IMR-90 (cell line): ENCODE measurements around the gene HEYL. TPM values are rescaled to one million over a fixed set of nuclear protein-coding genes. Genes with fewer than 3 reads are reported as not detected.
"Not testable (repeated sequence)": the region's sequence is repeated elsewhere in the genome, so short reads cannot be mapped to it uniquely, and the experiment has no call there.

Experiments used
- ATAC-seq: fragments of 200-7000 bp; cut with Tn5 transposase; 2 replicates; pipeline ENCODE4 v1.9.1; 2020; ENCODE audit warnings: low read depth, mild to moderate bottlenecking, moderate library complexity
- BruUV-seq: library from RNA; stranded (reverse); fragments of 400-500 nt; replicated peaks from 2 replicates; lab custom pipeline; 2021; lab: Mats Ljungman, UMichigan
- CTCF ChIA-PET: fragments of 300-600 bp; formaldehyde crosslinking; extraction: SDS; loops from one replicate; lab custom pipeline; 2021; ENCODE audit warnings: antibody characterized with exemption; lab: Yijun Ruan, JAX
- POLR2A ChIA-PET: fragments of 300-600 bp; sonication (Branson Sonifier 250); formaldehyde crosslinking; loops from one replicate; lab custom pipeline; 2022; ENCODE audit warnings: antibody characterized with exemption; ENCODE audit not compliant: unreplicated experiment; lab: Charles Lee
- DNase-seq: peaks from one replicate; pipeline ENCODE4 v3.0.0; 2013
- H2AFZ ChIP-seq: replicated peaks from 2 replicates; pipeline ENCODE3; 2013; ENCODE audit warnings: low read length, mild to moderate bottlenecking; ENCODE audit not compliant: poor library complexity
- H2AK5ac ChIP-seq: 2 replicates; pipeline ENCODE4 v1.6.1; 2013; ENCODE audit warnings: low read depth, low read length, inconsistent platforms
- H2AK9ac ChIP-seq: replicated peaks from 2 replicates; pipeline ENCODE3; 2013; ENCODE audit warnings: mild to moderate bottlenecking, low read depth, low read length, moderate library complexity; ENCODE audit not compliant: poor library complexity
- H2BK120ac ChIP-seq: 2 replicates; pipeline ENCODE4 v1.6.1; 2013; ENCODE audit warnings: low read depth, low read length, inconsistent platforms
- H2BK15ac ChIP-seq: 3 replicates; pipeline ENCODE4 v1.6.1; 2013; ENCODE audit warnings: low read depth, low read length, inconsistent platforms
- H2BK20ac ChIP-seq: 2 replicates; pipeline ENCODE4 v1.6.1; 2013; ENCODE audit warnings: low read depth, mild to moderate bottlenecking, inconsistent platforms, low read length, moderate library complexity
- H2BK5ac ChIP-seq: 2 replicates; pipeline ENCODE4 v1.6.1; 2013; ENCODE audit warnings: mild to moderate bottlenecking, low read depth, low read length, inconsistent platforms; ENCODE audit not compliant: poor library complexity, severe bottlenecking
- H3K14ac ChIP-seq: replicated peaks from 2 replicates; pipeline ENCODE4 v1.6.1; 2013; ENCODE audit warnings: low read depth, low read length, inconsistent platforms
- H3K18ac ChIP-seq: 2 replicates; pipeline ENCODE4 v1.6.1; 2013; ENCODE audit warnings: low read depth, low read length, control low read depth
- H3K23ac ChIP-seq: 2 replicates; pipeline ENCODE4 v1.6.1; 2013; ENCODE audit warnings: low read depth, low read length, inconsistent platforms
- H3K27ac ChIP-seq: 2 replicates; pipeline ENCODE4 v1.5.1; 2013; ENCODE audit warnings: mild to moderate bottlenecking, control low read depth, low read length; ENCODE audit not compliant: insufficient read depth
- H3K27me3 ChIP-seq: 2 replicates; pipeline ENCODE4 v1.6.1; 2013; ENCODE audit warnings: low read length; ENCODE audit not compliant: control insufficient read depth, insufficient read depth
- H3K36me3 ChIP-seq: 2 replicates; pipeline ENCODE4 v1.6.1; 2013; ENCODE audit warnings: low read length, mixed read lengths; ENCODE audit not compliant: control insufficient read depth, insufficient read depth
- H3K4ac ChIP-seq: 2 replicates; pipeline ENCODE4 v1.6.1; 2013; ENCODE audit warnings: low read depth, low read length, inconsistent platforms
- H3K4me1 ChIP-seq: 2 replicates; pipeline ENCODE4 v1.6.1; 2013; ENCODE audit warnings: low read length, mixed read lengths; ENCODE audit not compliant: control insufficient read depth, insufficient read depth
- H3K4me2 ChIP-seq: 2 replicates; pipeline ENCODE4 v1.6.1; 2013; ENCODE audit warnings: low read depth, mild to moderate bottlenecking, control low read depth, low read length, moderate library complexity
- H3K4me3 ChIP-seq: 2 replicates; pipeline ENCODE4 v1.5.1; 2013; ENCODE audit warnings: low read depth, mild to moderate bottlenecking, control low read depth, low read length, moderate library complexity; ENCODE audit not compliant: insufficient read depth
- H3K56ac ChIP-seq: 2 replicates; pipeline ENCODE4 v1.6.1; 2013; ENCODE audit warnings: low read length, inconsistent platforms; ENCODE audit not compliant: insufficient read depth; ENCODE audit errors: extremely low read depth
- H3K79me1 ChIP-seq, 2 experiments: 2 replicates each; pipeline ENCODE4 v1.6.1; 2013; ENCODE audit warnings: low read length in 2 of 2, inconsistent platforms in 1 of 2, low read depth in 1 of 2
- H3K9ac ChIP-seq: 2 replicates; pipeline ENCODE4 v1.6.1; 2013; ENCODE audit warnings: low read depth, low read length, control low read depth
- H3K9me1 ChIP-seq: 2 replicates; pipeline ENCODE4 v1.6.1; 2013; ENCODE audit warnings: low read length, inconsistent platforms; ENCODE audit not compliant: insufficient read depth
- H3K9me3 ChIP-seq: 2 replicates; pipeline ENCODE4 v1.6.1; 2013; ENCODE audit warnings: low read length; ENCODE audit not compliant: control insufficient read depth, insufficient read depth
- H4K20me1 ChIP-seq: 2 replicates; pipeline ENCODE4 v1.6.1; 2013; ENCODE audit warnings: low read length, inconsistent platforms; ENCODE audit not compliant: insufficient read depth
- H4K5ac ChIP-seq: 2 replicates; pipeline ENCODE4 v1.6.1; 2013; ENCODE audit warnings: mild to moderate bottlenecking, low read depth, low read length, control low read depth
- H4K8ac ChIP-seq, 2 experiments: 2 replicates each; pipeline ENCODE4 v1.6.1; 2013; ENCODE audit warnings: low read depth in 2 of 2, low read length in 2 of 2, control low read depth in 1 of 2, inconsistent platforms in 1 of 2
- H4K91ac ChIP-seq: 2 replicates; pipeline ENCODE4 v1.6.1; 2013; ENCODE audit warnings: low read depth, low read length, inconsistent platforms; ENCODE audit not compliant: insufficient read depth
- CEBPB ChIP-seq: IDR thresholded peaks from 2 replicates; pipeline ENCODE4 v1.6.1; 2012; ENCODE audit warnings: low read depth, low read length, improper control_type of control experiment
- MAFK ChIP-seq: IDR thresholded peaks from 2 replicates; pipeline ENCODE4 v1.6.1; 2012; ENCODE audit warnings: low read depth, low read length, improper control_type of control experiment
- MAZ ChIP-seq: IDR thresholded peaks from 2 replicates; pipeline ENCODE4 v1.6.1; 2012; ENCODE audit warnings: low read depth, mild to moderate bottlenecking, low read length, improper control_type of control experiment, moderate library complexity, borderline replicate concordance
- NFE2L2 ChIP-seq: fragments of 150-350 bp; IDR thresholded peaks from 2 replicates; pipeline ENCODE4 v1.6.1; 2016; ENCODE audit warnings: low read depth, mild to moderate bottlenecking, low read length
- SMC3 ChIP-seq: fragments of 150-350 bp; IDR thresholded peaks from 2 replicates; pipeline ENCODE4 v1.6.1; 2016; ENCODE audit warnings: low read depth, mild to moderate bottlenecking, antibody characterized with exemption, low read length, moderate library complexity
- WGBS, 2 experiments: methylation state at CpG; one replicate each; pipeline versions ENCODE4 v1.1.5 to v1.1.7; 2013; ENCODE audit warnings: missing lambda C conversion rate in 2 of 2; ENCODE audit not compliant: insufficient read length in 1 of 2; ENCODE audit errors: extremely low coverage in 2 of 2; 5-methylcytosine and 5-hydroxymethylcytosine counted together
- dilution Hi-C: fragments of 300-500 bp; cut with HindIII; formaldehyde crosslinking; loops from one replicate; pipeline ENCODE4 v1.14.3; 2018; ENCODE audit warnings: low sequenced_read_pairs; ENCODE audit not compliant: unreplicated experiment
- in situ Hi-C: fragments of 300-500 bp; cut with MboI; formaldehyde crosslinking; loops from 3 replicates; pipeline ENCODE4 v1.14.3; 2019; ENCODE audit warnings: low sequenced_read_pairs, inconsistent platforms, mixed read lengths
- intact Hi-C: fragments of 100-400 bp; cut with micrococcal nuclease; formaldehyde crosslinking; loops from 2 replicates; pipeline ENCODE4 v1.10.0; 2022
- polyA plus RNA-seq, 3 experiments: library from polyadenylated mRNA; depleted of rRNA; stranded (reverse); fragments of >200 nt; gene quantifications; 2 replicates each; pipeline ENCODE4 v1.2.3, GENCODE V29; 2012; ENCODE audit warnings: low replicate concordance in 1 of 3
- total RNA-seq: library from RNA; depleted of rRNA; stranded (reverse); fragments of >200 nt; gene quantifications from 2 replicates; pipeline ENCODE4 v1.2.3, GENCODE V29; 2012
- TF ChIP-seq, protein P1 (sequence below): fragments of 150-350 bp; IDR thresholded peaks from 2 replicates; pipeline ENCODE4 v1.6.1; 2016; ENCODE audit warnings: low read depth, mild to moderate bottlenecking, low read length, moderate library complexity, borderline replicate concordance

Gene HEYL
- total and polyA plus RNA-seq, 2 of the 4 experiments (the other 2 are of a cell fraction) = 0.02 TPM; not detected in 1

DNA sequence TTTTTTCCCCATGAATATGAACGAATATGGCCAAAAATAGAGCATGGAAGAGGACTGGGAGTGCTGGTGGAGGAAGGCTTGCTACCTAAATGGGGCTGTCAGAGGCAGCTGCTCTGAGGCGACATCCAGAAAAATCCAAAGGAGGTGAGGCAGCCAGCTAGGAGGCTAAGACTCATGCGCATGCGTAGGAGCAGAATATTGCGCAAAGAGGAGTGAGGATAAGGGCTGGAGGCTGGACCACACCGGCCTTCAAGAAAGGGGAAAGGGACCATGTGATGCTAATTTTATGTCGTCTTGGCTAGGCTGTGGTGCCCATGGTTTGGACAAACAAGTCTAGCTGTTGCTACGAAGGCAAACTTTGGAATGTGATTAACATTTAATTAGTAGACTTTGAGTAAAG is 30.5 kb downstream of the HEYL start:
- 79% methylated on average over 3 of the region's 8 CpGs; no CpG with 5 or more reads in 1 of the 2 experiments for WGBS, 2 experiments
- no peak overlapping the region for H2BK20ac ChIP-seq
- no peak overlapping the region for H2BK15ac ChIP-seq
- no peak for ATAC-seq
- CTCF ChIA-PET = interaction anchor here (1.0 to 1.5 kb wide), 3 partner anchors 38 to 510 kb away, joined by 4 to 6 read pairs (median 4); no protein-coding TSS in a partner anchor
- H3K27ac ChIP-seq = no peak overlapping the region
- H2AK5ac ChIP-seq = no peak overlapping the region
- H3K56ac ChIP-seq = no peak overlapping the region
- H4K20me1 ChIP-seq = 0 out of 2 replicates have a peak, but pooled peaks cover 3% of the 10 kb centered on the region
- no peak overlapping the region for H4K91ac ChIP-seq
- in situ Hi-C loops (loop anchor here (5.0 kb wide), 1 partner anchor 48 kb away; no protein-coding TSS in a partner anchor), intact Hi-C loops (loop anchor here (10.0 kb wide), 1 partner anchor 196 kb away; no protein-coding TSS in a partner anchor), dilution Hi-C loops (no loop called here)
- TF ChIP-seq SMC3 = no peak
- no peak for TF ChIP-seq MAZ
- peak; percentile 24; the same call in 1 of the 2 replicates for TF ChIP-seq CEBPB
- TF ChIP-seq, protein P1, sequence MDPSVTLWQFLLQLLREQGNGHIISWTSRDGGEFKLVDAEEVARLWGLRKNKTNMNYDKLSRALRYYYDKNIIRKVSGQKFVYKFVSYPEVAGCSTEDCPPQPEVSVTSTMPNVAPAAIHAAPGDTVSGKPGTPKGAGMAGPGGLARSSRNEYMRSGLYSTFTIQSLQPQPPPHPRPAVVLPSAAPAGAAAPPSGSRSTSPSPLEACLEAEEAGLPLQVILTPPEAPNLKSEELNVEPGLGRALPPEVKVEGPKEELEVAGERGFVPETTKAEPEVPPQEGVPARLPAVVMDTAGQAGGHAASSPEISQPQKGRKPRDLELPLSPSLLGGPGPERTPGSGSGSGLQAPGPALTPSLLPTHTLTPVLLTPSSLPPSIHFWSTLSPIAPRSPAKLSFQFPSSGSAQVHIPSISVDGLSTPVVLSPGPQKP = no peak
- no peak for TF ChIP-seq MAFK
- no peak for TF ChIP-seq NFE2L2
- no peaks in the 10 kb centered on the region for H3K9me3 ChIP-seq
- no peak overlapping the region for H2BK5ac ChIP-seq
- H2AK9ac ChIP-seq = no peak overlapping the region
- peaks cover 2% of the 10 kb centered on the region; the same call in 1 of the 2 replicates for H3K4me1 ChIP-seq
- no peak overlapping the region for H3K23ac ChIP-seq
- no peaks in the 10 kb centered on the region for H3K36me3 ChIP-seq
- no peak overlapping the region for H2AFZ ChIP-seq
- H3K4me3 ChIP-seq = no peak overlapping the region
- POLR2A ChIA-PET = no interaction called here
- no peak overlapping the region for H4K5ac ChIP-seq
- H4K8ac ChIP-seq = no peak overlapping the region
- H3K27me3 ChIP-seq = peaks cover 4% of the 10 kb centered on the region
- no TSS peak for BruUV-seq
- H3K14ac ChIP-seq = no peak overlapping the region
- no peak for DNase-seq
- H3K18ac ChIP-seq = no peak overlapping the region
- no peaks in the 10 kb centered on the region for H3K9me1 ChIP-seq
- no peak overlapping the region for H2BK120ac ChIP-seq
- no peak overlapping the region for H3K9ac ChIP-seq
- no peaks in the 10 kb centered on the region for H3K79me1 ChIP-seq
- no peak overlapping the region for H3K4ac ChIP-seq
- no peak overlapping the region for H3K4me2 ChIP-seq

DNA sequence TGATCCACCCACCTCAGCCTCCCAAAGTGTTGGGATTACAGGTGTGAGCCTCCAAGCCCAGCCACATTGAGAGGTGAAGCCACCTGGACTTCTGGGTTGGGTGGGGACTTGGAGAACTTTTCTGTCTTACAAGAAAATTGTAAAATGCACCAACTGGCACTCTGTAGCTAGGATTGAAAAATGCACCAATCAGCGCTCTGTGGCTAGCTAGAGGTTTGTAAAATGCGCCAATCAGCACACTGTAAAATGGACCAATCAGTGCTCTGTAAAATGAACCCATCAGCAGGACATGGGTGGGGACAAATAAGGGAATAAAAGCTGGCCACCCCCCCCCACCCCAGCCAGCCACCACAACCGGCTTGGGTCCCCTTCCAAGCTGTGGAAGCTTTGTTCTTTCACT is 35.8 kb downstream of the HEYL start:
- H2BK20ac ChIP-seq, H3K23ac ChIP-seq, H3K4ac ChIP-seq, H3K79me1 ChIP-seq, in situ Hi-C loops, DNase-seq, H4K8ac ChIP-seq, H3K56ac ChIP-seq, H2BK5ac ChIP-seq, H4K91ac ChIP-seq, dilution Hi-C loops, H3K36me3 ChIP-seq, H3K4me1 ChIP-seq, H3K4me2 ChIP-seq, H4K5ac ChIP-seq, H2AFZ ChIP-seq, H3K14ac ChIP-seq, BruUV-seq, H2AK5ac ChIP-seq, H3K9me3 ChIP-seq, H3K18ac ChIP-seq, H2BK15ac ChIP-seq, H3K9ac ChIP-seq, H3K9me1 ChIP-seq, H3K4me3 ChIP-seq, ATAC-seq, H2AK9ac ChIP-seq, H4K20me1 ChIP-seq, H2BK120ac ChIP-seq, H3K27ac ChIP-seq: not testable (repeated sequence)
- peaks cover 13% of the 10 kb centered on the region for H3K27me3 ChIP-seq
- WGBS, 2 experiments = no CpG with 5 or more reads among the region's 3 CpGs
- intact Hi-C loops = loop anchor here (10.0 kb wide), 1 partner anchor 201 kb away; no protein-coding TSS in a partner anchor
- POLR2A ChIA-PET = interaction anchor here (0.6 kb wide), 2 partner anchors 15 to 194 kb away, joined by 3 to 15 read pairs; no protein-coding TSS in a partner anchor
- CTCF ChIA-PET = interaction anchor here (1.2 kb wide), 1 partner anchor 50 kb away, joined by 4 read pairs; no protein-coding TSS in a partner anchor
